Stimulated activated effector memory CD8-positive, alpha-beta T cell treated with anti-CD3 and anti-CD28 coated beads, Interleukin-12 subunit alpha, Interleukin-12 subunit beta, amount 100 ng/mL, for 72 hours (primary cell): ENCODE data around the gene DIP2A.

Experiments
- ATAC-seq: fragments of 150-1000 bp; cut with Tn5 transposase; 2 replicates; pipeline ENCODE4 v1.10.0; 2021
- DNase-seq, 2 donors: peaks; one replicate each; pipeline ENCODE4 v3.0.0; 2021 to 2022; ENCODE audit warnings: low spot score in 2 of 2
- H3K27ac Mint-ChIP-seq: one replicate; pipeline ENCODE4 v1.8.0; 2022; ENCODE audit warnings: mild to moderate bottlenecking, mixed read lengths
- H3K36me3 Mint-ChIP-seq: one replicate; pipeline ENCODE4 v1.8.0; 2022; ENCODE audit warnings: mild to moderate bottlenecking, mixed read lengths
- H3K4me1 Mint-ChIP-seq: one replicate; pipeline ENCODE4 v1.8.0; 2022; ENCODE audit warnings: mixed read lengths
- H3K4me3 Mint-ChIP-seq: one replicate; pipeline ENCODE4 v1.8.0; 2022; ENCODE audit warnings: mild to moderate bottlenecking, mixed read lengths
- H3K9me3 Mint-ChIP-seq: one replicate; pipeline ENCODE4 v1.8.0; 2022; ENCODE audit warnings: mixed read lengths

Gene DIP2A

GRCh38 chr21:46421756-46422555, 36.7 kb upstream of the DIP2A start:
- Mint-ChIP-seq H3K27ac (no peak overlapping the region), H3K4me1 (peaks cover 28% of the 10 kb centered on the region), H3K4me3 (no peak overlapping the region), H3K9me3 (no peaks in the 10 kb centered on the region), H3K36me3 (peaks cover 65% of the 10 kb centered on the region)
- ATAC-seq, result no peak
- no peak for DNase-seq

- H3K9me3 Mint-ChIP-seq, result no peaks in the 10 kb centered on the region
- DNase-seq (no peak), ATAC-seq (no peak)
- no peak overlapping the region for H3K4me3 Mint-ChIP-seq
- H3K36me3 Mint-ChIP-seq, result peaks cover 65% of the 10 kb centered on the region
- no peak overlapping the region for H3K27ac Mint-ChIP-seq
- peaks cover 28% of the 10 kb centered on the region for H3K4me1 Mint-ChIP-seq
Measured at GRCh38 chr21:46422636-46423241, 36.0 kb upstream of the DIP2A start.

- Mint-ChIP-seq H3K9me3 (no peaks in the 10 kb centered on the region), H3K27ac (peak overlapping the region; percentile 90), H3K36me3 (peaks cover 59% of the 10 kb centered on the region), H3K4me3 (peak overlapping the region; percentile 70), H3K4me1 (peaks cover 28% of the 10 kb centered on the region)
- ATAC-seq (no peak), DNase-seq (no peak)
Measured at GRCh38 chr21:46423546-46424038, 35.1 kb upstream of the DIP2A start.

- H3K4me3 Mint-ChIP-seq, result peak overlapping the region; percentile 70
- H3K9me3 Mint-ChIP-seq, result no peaks in the 10 kb centered on the region
- peaks cover 54% of the 10 kb centered on the region for H3K36me3 Mint-ChIP-seq
- H3K4me1 Mint-ChIP-seq, result peaks cover 28% of the 10 kb centered on the region
- peak; percentile 14 to 70 for DNase-seq
- ATAC-seq, result peak; percentile 57
- peak overlapping the region; percentile 90 for H3K27ac Mint-ChIP-seq
Measured at GRCh38 chr21:46424039-46424591, 34.6 kb upstream of the DIP2A start.

GRCh38 chr21:46424621-46425020, 34.1 kb upstream of the DIP2A start:
- ATAC-seq (peak; percentile 52), DNase-seq (no peak)
- Mint-ChIP-seq H3K36me3 (peaks cover 49% of the 10 kb centered on the region), H3K27ac (peak overlapping the region; percentile 90), H3K4me3 (peak overlapping the region; percentile 70), H3K9me3 (no peaks in the 10 kb centered on the region), H3K4me1 (peaks cover 28% of the 10 kb centered on the region)

- DNase-seq (peak; percentile 10 to 60), ATAC-seq (peak; percentile 43)
- no peaks in the 10 kb centered on the region for H3K9me3 Mint-ChIP-seq
- peak overlapping the region; percentile 90 for H3K27ac Mint-ChIP-seq
- H3K4me1 Mint-ChIP-seq, result peaks cover 26% of the 10 kb centered on the region
- H3K36me3 Mint-ChIP-seq, result peaks cover 49% of the 10 kb centered on the region
- peak overlapping the region; percentile 70 for H3K4me3 Mint-ChIP-seq
Measured at GRCh38 chr21:46425041-46425440, 33.6 kb upstream of the DIP2A start.

GRCh38 chr21:46425571-46425970, 33.1 kb upstream of the DIP2A start:
- DNase-seq (peak; percentile 49 to 75), ATAC-seq (peak; percentile 90)
- Mint-ChIP-seq H3K4me1 (peaks cover 23% of the 10 kb centered on the region), H3K4me3 (peak overlapping the region; percentile 70), H3K27ac (peak overlapping the region; percentile 90), H3K9me3 (no peaks in the 10 kb centered on the region), H3K36me3 (peaks cover 49% of the 10 kb centered on the region)

GRCh38 chr21:46426313-46427046, 32.2 kb upstream of the DIP2A start:
- peaks cover 49% of the 10 kb centered on the region for H3K36me3 Mint-ChIP-seq
- ATAC-seq, result no peak
- no peaks in the 10 kb centered on the region for H3K9me3 Mint-ChIP-seq
- peak overlapping the region; percentile 90 for H3K27ac Mint-ChIP-seq
- no peak for DNase-seq
- H3K4me1 Mint-ChIP-seq, result peaks cover 23% of the 10 kb centered on the region
- H3K4me3 Mint-ChIP-seq, result peak overlapping the region; percentile 70

- H3K27ac Mint-ChIP-seq, result peak overlapping the region; percentile 45
- peaks cover 55% of the 10 kb centered on the region for H3K36me3 Mint-ChIP-seq
- H3K4me1 Mint-ChIP-seq, result peaks cover 30% of the 10 kb centered on the region
- H3K4me3 Mint-ChIP-seq, result no peak overlapping the region
- no peak for ATAC-seq
- H3K9me3 Mint-ChIP-seq, result no peaks in the 10 kb centered on the region
- DNase-seq, result no peak
Measured at GRCh38 chr21:46427516-46427915, 31.2 kb upstream of the DIP2A start.

- peaks cover 57% of the 10 kb centered on the region for H3K36me3 Mint-ChIP-seq
- peaks cover 30% of the 10 kb centered on the region for H3K4me1 Mint-ChIP-seq
- no peaks in the 10 kb centered on the region for H3K9me3 Mint-ChIP-seq
- DNase-seq (no peak), ATAC-seq (no peak)
- H3K4me3 Mint-ChIP-seq, result no peak overlapping the region
- H3K27ac Mint-ChIP-seq, result no peak overlapping the region
Measured at GRCh38 chr21:46428286-46428685, 30.4 kb upstream of the DIP2A start.

- Mint-ChIP-seq H3K9me3 (no peaks in the 10 kb centered on the region), H3K27ac (no peak overlapping the region), H3K36me3 (peaks cover 63% of the 10 kb centered on the region), H3K4me3 (no peak overlapping the region), H3K4me1 (peaks cover 24% of the 10 kb centered on the region)
- ATAC-seq (no peak), DNase-seq (no peak)
Measured at GRCh38 chr21:46428987-46429710, 29.5 kb upstream of the DIP2A start.

GRCh38 chr21:46429754-46430681, 28.7 kb upstream of the DIP2A start:
- ATAC-seq (no peak), DNase-seq (no peak)
- H3K27ac Mint-ChIP-seq, result peak overlapping the region; percentile 45
- H3K4me1 Mint-ChIP-seq, result peaks cover 15% of the 10 kb centered on the region
- H3K9me3 Mint-ChIP-seq, result no peaks in the 10 kb centered on the region
- peaks cover 66% of the 10 kb centered on the region for H3K36me3 Mint-ChIP-seq
- H3K4me3 Mint-ChIP-seq, result no peak overlapping the region

GRCh38 chr21:46431448-46431847, 27.2 kb upstream of the DIP2A start:
- Mint-ChIP-seq H3K27ac (no peak overlapping the region), H3K9me3 (no peaks in the 10 kb centered on the region), H3K36me3 (peaks cover 68% of the 10 kb centered on the region), H3K4me1 (peaks cover 7% of the 10 kb centered on the region), H3K4me3 (peak overlapping the region; percentile 15)
- no peak for ATAC-seq
- DNase-seq, result no peak
